ENCODE results near the gene SUMF1. TPM values are rescaled to one million over a fixed set of nuclear protein-coding genes. Genes with fewer than 3 reads are reported as not detected.

SUMF1 gene
- total RNA-seq, 1 experiment from 2014 or later: 79.1 TPM

DNA sequence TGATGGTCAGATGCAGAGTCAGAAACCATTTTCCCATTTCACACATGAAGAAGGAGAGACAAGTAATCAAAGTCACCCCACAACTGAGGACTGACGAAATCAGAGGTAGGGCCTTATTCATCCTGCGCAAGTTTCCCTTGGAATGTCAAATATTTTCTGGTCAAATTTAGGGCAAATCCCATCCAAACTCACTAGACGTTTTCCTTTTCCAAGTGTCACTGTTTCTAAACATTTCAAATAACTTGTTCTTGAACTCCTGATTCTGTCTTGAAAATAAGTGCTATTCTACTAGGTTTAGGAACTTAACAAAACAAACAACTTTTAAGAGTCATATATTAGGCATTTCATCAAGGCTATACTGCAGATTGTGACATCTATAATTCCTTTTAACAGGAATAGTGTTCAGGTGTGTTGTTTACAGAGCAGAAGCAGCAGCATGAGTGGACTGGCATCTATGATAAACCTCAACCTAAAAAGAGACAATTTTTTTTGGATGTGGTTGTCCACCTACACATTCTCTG lies 40.7 kb downstream of the SUMF1 start:
- H3K27ac ChIP-seq (ENCODE audit: low read length): peak overlapping the region; percentile 76
- intact Hi-C loops (cut with micrococcal nuclease): loop anchor here (1.0 to 2.0 kb wide), 2 partner anchors 40 to 67 kb away; partner anchors contain the start of genes ITPR1 and SUMF1
- H3K9me3 ChIP-seq (ENCODE audit: low read length): no peaks in the 10 kb centered on the region
- ATAC-seq: no peak
- H3F3A ChIP-seq (ENCODE audit: low read length, unreplicated experiment): no peaks in the 10 kb centered on the region
- H2AFZ ChIP-seq (ENCODE audit: low read length): no peak overlapping the region
- H3K4me1 ChIP-seq (ENCODE audit: insufficient read depth, low read length): peaks cover 29% of the 10 kb centered on the region
- peaks cover 7% of the 10 kb centered on the region; the same call in 1 of the 2 replicates for H3K79me2 ChIP-seq (ENCODE audit: low read length)
- TF ChIP-seq EZH2 (IDR thresholded peaks at IDR 0.05; ENCODE audit: low read length, unreplicated experiment): no peak
- TF ChIP-seq EZH2phosphoT487 (IDR thresholded peaks at IDR 0.05; ENCODE audit: borderline replicate concordance, low read length): no peak
- TF ChIP-seq, protein P1, sequence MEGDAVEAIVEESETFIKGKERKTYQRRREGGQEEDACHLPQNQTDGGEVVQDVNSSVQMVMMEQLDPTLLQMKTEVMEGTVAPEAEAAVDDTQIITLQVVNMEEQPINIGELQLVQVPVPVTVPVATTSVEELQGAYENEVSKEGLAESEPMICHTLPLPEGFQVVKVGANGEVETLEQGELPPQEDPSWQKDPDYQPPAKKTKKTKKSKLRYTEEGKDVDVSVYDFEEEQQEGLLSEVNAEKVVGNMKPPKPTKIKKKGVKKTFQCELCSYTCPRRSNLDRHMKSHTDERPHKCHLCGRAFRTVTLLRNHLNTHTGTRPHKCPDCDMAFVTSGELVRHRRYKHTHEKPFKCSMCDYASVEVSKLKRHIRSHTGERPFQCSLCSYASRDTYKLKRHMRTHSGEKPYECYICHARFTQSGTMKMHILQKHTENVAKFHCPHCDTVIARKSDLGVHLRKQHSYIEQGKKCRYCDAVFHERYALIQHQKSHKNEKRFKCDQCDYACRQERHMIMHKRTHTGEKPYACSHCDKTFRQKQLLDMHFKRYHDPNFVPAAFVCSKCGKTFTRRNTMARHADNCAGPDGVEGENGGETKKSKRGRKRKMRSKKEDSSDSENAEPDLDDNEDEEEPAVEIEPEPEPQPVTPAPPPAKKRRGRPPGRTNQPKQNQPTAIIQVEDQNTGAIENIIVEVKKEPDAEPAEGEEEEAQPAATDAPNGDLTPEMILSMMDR (conservative IDR thresholded peaks at IDR 0.05; ENCODE audit: low read depth, low read length): no peak
- peak overlapping the region; percentile 69 for H3K4me2 ChIP-seq (ENCODE audit: low read length)
- no peaks in the 10 kb centered on the region for H3K27me3 ChIP-seq (ENCODE audit: low read length)
- ChIA-PET CTCF (interaction anchor here (1.1 kb wide), 1 partner anchor 13 kb away, joined by 3 read pairs; no protein-coding TSS in a partner anchor), POLR2A (ENCODE audit: unreplicated experiment) (no interaction called here)
- H3K36me3 ChIP-seq (ENCODE audit: low read depth, low read length): no peaks in the 10 kb centered on the region
- H3K9me2 ChIP-seq (replicated peaks; ENCODE audit: low read length): no peaks in the 10 kb centered on the region
- DNase-seq: no peak
- H3K4me3 ChIP-seq (ENCODE audit: low read length): no peak overlapping the region; the same call in 1 of the 2 replicates
- BruUV-seq (replicated peaks): no TSS peak
- H4K20me1 ChIP-seq (ENCODE audit: low read length): no peaks in the 10 kb centered on the region
- peak overlapping the region; percentile 10; the same call in 1 of the 2 replicates for H3K9ac ChIP-seq (ENCODE audit: low read length)

DNA sequence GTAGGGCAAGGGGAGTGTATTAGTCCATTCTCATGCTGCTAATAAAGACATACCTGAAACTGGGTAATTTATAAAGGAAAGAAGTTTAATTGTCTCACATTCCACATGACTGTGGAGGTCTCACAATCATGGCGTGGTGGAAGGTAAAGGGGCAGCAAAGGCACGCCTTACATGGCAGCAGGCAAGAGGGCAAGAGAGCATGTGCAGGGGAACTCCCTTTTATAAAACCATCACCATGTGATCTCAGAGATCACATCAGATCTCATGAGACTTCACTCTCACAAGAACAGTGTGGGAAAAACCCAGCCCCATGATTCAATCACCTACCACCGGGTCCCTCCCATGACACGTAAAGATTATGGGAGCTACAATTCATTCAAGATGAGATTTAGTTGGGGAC lies 41.4 kb downstream of the SUMF1 start:
- Histone ChIP-seq H3K36me3 (ENCODE audit: low read depth, low read length) (no peaks in the 10 kb centered on the region), H3K79me2 (ENCODE audit: low read length) (peaks cover 7% of the 10 kb centered on the region; the same call in 1 of the 2 replicates), H3K4me1 (ENCODE audit: insufficient read depth, low read length) (peaks cover 35% of the 10 kb centered on the region), H2AFZ (ENCODE audit: low read length) (no peak overlapping the region), H3K9me2 (replicated peaks; ENCODE audit: low read length) (no peaks in the 10 kb centered on the region), H3K27me3 (ENCODE audit: low read length) (no peaks in the 10 kb centered on the region), H3K4me3 (ENCODE audit: low read length) (no peak overlapping the region), H3K27ac (ENCODE audit: low read length) (peak overlapping the region; percentile 76), H3K9me3 (ENCODE audit: low read length) (no peaks in the 10 kb centered on the region), H3K4me2 (ENCODE audit: low read length) (no peak overlapping the region), H3K9ac (ENCODE audit: low read length) (no peak overlapping the region), H3F3A (ENCODE audit: low read length, unreplicated experiment) (no peaks in the 10 kb centered on the region), H4K20me1 (ENCODE audit: low read length) (no peaks in the 10 kb centered on the region)
- CTCF ChIA-PET: no interaction called here
- POLR2A ChIA-PET (ENCODE audit: unreplicated experiment): no interaction called here
- intact Hi-C loops (cut with micrococcal nuclease): loop anchor here (1.0 to 2.0 kb wide), 2 partner anchors 41 to 68 kb away; partner anchors contain the start of genes ITPR1 and SUMF1
- no TSS peak for BruUV-seq (replicated peaks)
- DNase-seq: no peak
- no peak for ATAC-seq
- TF ChIP-seq, protein P1 (conservative IDR thresholded peaks at IDR 0.05; ENCODE audit: low read depth, low read length): no peak
- TF ChIP-seq EZH2phosphoT487 (IDR thresholded peaks at IDR 0.05; ENCODE audit: borderline replicate concordance, low read length) (no peak), EZH2 (IDR thresholded peaks at IDR 0.05; ENCODE audit: low read length, unreplicated experiment) (no peak)

DNA sequence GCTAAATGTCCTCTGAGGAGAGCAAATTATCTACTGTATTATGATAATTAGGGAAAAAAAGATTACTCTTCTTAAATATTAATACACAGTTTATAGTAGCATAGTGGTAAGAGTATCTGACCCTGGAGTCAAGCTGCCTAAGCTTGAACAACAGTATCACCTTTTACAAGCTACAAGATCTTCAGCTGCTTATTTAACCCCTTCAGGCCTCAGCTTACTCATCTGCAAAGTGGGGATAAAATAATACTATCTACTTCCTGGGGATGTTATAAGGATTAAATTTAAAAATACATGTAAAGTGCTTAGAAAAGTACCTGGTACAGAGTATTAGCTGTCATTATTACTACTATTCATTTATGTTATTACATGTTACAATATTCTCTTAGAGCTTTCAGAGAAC lies 42.0 kb downstream of the SUMF1 start:
- DNase-seq (no peak), ATAC-seq (no peak)
- Histone ChIP-seq H3K4me2 (ENCODE audit: low read length) (no peak overlapping the region), H3K79me2 (ENCODE audit: low read length) (peaks cover 7% of the 10 kb centered on the region; the same call in 1 of the 2 replicates), H2AFZ (ENCODE audit: low read length) (no peak overlapping the region), H3K36me3 (ENCODE audit: low read depth, low read length) (no peaks in the 10 kb centered on the region), H3K9ac (ENCODE audit: low read length) (no peak overlapping the region), H3K9me3 (ENCODE audit: low read length) (no peaks in the 10 kb centered on the region), H4K20me1 (ENCODE audit: low read length) (no peaks in the 10 kb centered on the region), H3K27ac (ENCODE audit: low read length) (no peak overlapping the region), H3K9me2 (replicated peaks; ENCODE audit: low read length) (no peaks in the 10 kb centered on the region), H3F3A (ENCODE audit: low read length, unreplicated experiment) (no peaks in the 10 kb centered on the region), H3K4me3 (ENCODE audit: low read length) (no peak overlapping the region), H3K4me1 (ENCODE audit: insufficient read depth, low read length) (peaks cover 39% of the 10 kb centered on the region), H3K27me3 (ENCODE audit: low read length) (no peaks in the 10 kb centered on the region)
- TF ChIP-seq, protein P1 (conservative IDR thresholded peaks at IDR 0.05; ENCODE audit: low read depth, low read length): no peak
- TF ChIP-seq EZH2phosphoT487 (IDR thresholded peaks at IDR 0.05; ENCODE audit: borderline replicate concordance, low read length): no peak
- no peak for TF ChIP-seq EZH2 (IDR thresholded peaks at IDR 0.05; ENCODE audit: low read length, unreplicated experiment)
- BruUV-seq (replicated peaks): no TSS peak
- CTCF ChIA-PET: no interaction called here
- POLR2A ChIA-PET (ENCODE audit: unreplicated experiment): no interaction called here
- intact Hi-C loops (cut with micrococcal nuclease): no loop called here

Data from PC-3 (cell line).